MM.1S (cell line): ENCODE data around the gene NYAP1.
"Not testable (repeated sequence)": the region's sequence is repeated elsewhere in the genome, so short reads cannot be mapped to it uniquely, and the experiment has no call there.

Experiments used
- DNase-seq: peaks from one replicate; pipeline ENCODE4 v3.0.0-alpha.2; 2015
- H2AFZ ChIP-seq: fragments of 300-600 bp; sonication (generic); 2 replicates; pipeline ENCODE4 v1.6.0; 2016; ENCODE audit warnings: antibody characterized with exemption, low read length
- H3F3A ChIP-seq: fragments of 300-600 bp; sonication (generic); 2 replicates; pipeline ENCODE4 v1.6.1; 2016; ENCODE audit warnings: mild to moderate bottlenecking, antibody characterized with exemption, low read length, moderate library complexity, mixed read lengths; ENCODE audit not compliant: insufficient read depth
- H3K27ac ChIP-seq: fragments of 300-600 bp; sonication (generic); 2 replicates; pipeline ENCODE4 v1.5.1; 2016; ENCODE audit warnings: mild to moderate bottlenecking, low read length
- H3K27me3 ChIP-seq: fragments of 300-600 bp; sonication (generic); replicated peaks from 2 replicates; pipeline ENCODE4 v1.6.0; 2016; ENCODE audit warnings: low read length; ENCODE audit not compliant: insufficient read depth
- H3K36me3 ChIP-seq: fragments of 300-600 bp; sonication (generic); replicated peaks from 2 replicates; pipeline ENCODE4 v1.6.1; 2016; ENCODE audit warnings: mild to moderate bottlenecking, low read length, mixed read lengths; ENCODE audit not compliant: insufficient read depth
- H3K4me1 ChIP-seq: fragments of 300-600 bp; sonication (generic); 2 replicates; pipeline ENCODE4 v1.6.1; 2016; ENCODE audit warnings: low read length, mixed read lengths
- H3K4me2 ChIP-seq: fragments of 300-600 bp; sonication (generic); 2 replicates; pipeline ENCODE4 v1.6.0; 2016; ENCODE audit warnings: low read depth, low read length
- H3K4me3 ChIP-seq: fragments of 300-600 bp; sonication (generic); 2 replicates; pipeline ENCODE4 v1.5.1; 2016; ENCODE audit warnings: low read length, mixed read lengths
- H3K79me2 ChIP-seq: fragments of 300-600 bp; sonication (generic); 2 replicates; pipeline ENCODE4 v1.6.1; 2016; ENCODE audit warnings: mixed run types, low read length, mixed read lengths
- H3K9ac ChIP-seq: fragments of 300-600 bp; sonication (generic); 2 replicates; pipeline ENCODE4 v1.6.1; 2016; ENCODE audit warnings: low read length, mixed read lengths
- H3K9me2 ChIP-seq: fragments of 300-600 bp; sonication (generic); replicated peaks from 2 replicates; pipeline ENCODE4 v1.6.1; 2016; ENCODE audit warnings: mild to moderate bottlenecking, low read length, mixed read lengths; ENCODE audit not compliant: insufficient read depth
- H3K9me3 ChIP-seq: fragments of 300-600 bp; sonication (generic); replicated peaks from 2 replicates; pipeline ENCODE4 v1.6.1; 2016; ENCODE audit warnings: mild to moderate bottlenecking, low read length, mixed read lengths; ENCODE audit not compliant: insufficient read depth
- H4K20me1 ChIP-seq: fragments of 300-600 bp; sonication (generic); 2 replicates; pipeline ENCODE4 v1.6.1; 2016; ENCODE audit warnings: mild to moderate bottlenecking, low read length, moderate library complexity, mixed read lengths; ENCODE audit not compliant: insufficient read depth
- CTCF ChIP-seq: fragments of 300-600 bp; sonication (generic); IDR thresholded peaks from 2 replicates; pipeline ENCODE4 v1.5.1; 2016; ENCODE audit warnings: antibody characterized with exemption, low read length, mixed read lengths
- EZH2 ChIP-seq: fragments of 300-600 bp; sonication (generic); optimal IDR thresholded peaks from 2 replicates; pipeline ENCODE3; 2017; ENCODE audit warnings: low read depth, mild to moderate bottlenecking, antibody characterized with exemption, low read length, mixed read lengths
- EZH2phosphoT487 ChIP-seq: fragments of 300-600 bp; sonication (generic); IDR thresholded peaks from 2 replicates; pipeline ENCODE4 v1.6.1; 2018; ENCODE audit warnings: antibody characterized with exemption, low read length

NYAP1 gene

GRCh38 chr7:100538654-100539435 is 55.1 kb downstream of the NYAP1 start, which contains the start of gene AGFG2:
Gene AGFG2, plus strand, starts transcription at chr7:100539203. Its CDS starts 144 bp downstream, at chr7:100539347.
- H3K27ac ChIP-seq: peak within 1 kb of the TSS; percentile 46; the same call in 1 of the 2 replicates
- peaks cover 4% of the 10 kb centered on the region; the same call in 1 of the 2 replicates for H3K4me1 ChIP-seq
- H3K79me2 ChIP-seq: 0 out of 2 replicates have a peak, but pooled peaks cover 5% of the 10 kb centered on the region
- peak; percentile 100 for DNase-seq
- H3K9ac ChIP-seq: peak within 1 kb of the TSS; percentile 55
- peak within 1 kb of the TSS; percentile 95 for H2AFZ ChIP-seq
- H3K9me3 ChIP-seq: no peaks in the 10 kb centered on the region
- no peaks in the 10 kb centered on the region for H3K27me3 ChIP-seq
- H3K36me3 ChIP-seq: no peaks in the 10 kb centered on the region
- H4K20me1 ChIP-seq: no peaks in the 10 kb centered on the region
- H3F3A ChIP-seq: peaks cover 5% of the 10 kb centered on the region
- peak within 1 kb of the TSS; percentile 97 for H3K4me2 ChIP-seq
- no peaks in the 10 kb centered on the region for H3K9me2 ChIP-seq
- TF ChIP-seq EZH2phosphoT487: no peak
- TF ChIP-seq EZH2: no peak
- TF ChIP-seq CTCF: no peak
- peak within 1 kb of the TSS; percentile 80 for H3K4me3 ChIP-seq

GRCh38 chr7:100539436-100540006 is 55.8 kb downstream of the NYAP1 start:
- Histone ChIP-seq H3K9me2 (no peaks in the 10 kb centered on the region), H2AFZ (peak overlapping the region; percentile 84), H3K4me1 (peaks cover 4% of the 10 kb centered on the region; the same call in 1 of the 2 replicates)

DNA sequence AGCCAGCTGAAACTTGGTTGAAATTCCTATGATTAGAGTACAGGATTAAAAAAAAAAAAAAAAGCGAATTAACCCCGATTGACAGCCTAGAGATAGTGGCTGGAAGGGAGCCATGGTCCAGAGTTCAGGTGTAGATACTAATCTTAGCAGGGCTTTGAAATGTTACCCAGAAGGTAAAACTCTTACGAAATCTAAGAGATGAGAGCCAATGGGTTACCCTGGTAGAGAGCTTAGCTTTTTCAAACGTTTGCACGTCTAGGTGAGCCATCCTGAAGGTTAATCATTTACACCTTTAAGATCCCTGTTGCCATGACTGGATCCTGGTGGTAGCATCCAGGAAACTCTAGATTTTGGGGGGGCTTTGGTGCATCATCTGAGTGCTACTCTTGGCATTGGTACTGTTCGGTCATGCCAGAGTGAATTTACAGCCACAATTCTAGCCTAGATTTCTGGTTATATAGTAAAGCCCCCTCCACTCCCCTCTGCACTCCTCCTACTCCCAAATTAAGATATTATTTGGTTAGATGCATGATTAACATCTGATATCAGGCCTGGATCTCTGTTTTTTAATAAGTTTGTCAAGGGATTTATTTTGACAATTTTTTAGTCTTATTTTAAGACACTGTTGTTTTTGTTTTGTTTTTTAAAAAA is 56.5 kb downstream of the NYAP1 start:
- peak overlapping the region; percentile 80 for H3K4me2 ChIP-seq
- DNase-seq: no peak
- peaks cover 5% of the 10 kb centered on the region for H3F3A ChIP-seq
- H3K36me3 ChIP-seq: no peaks in the 10 kb centered on the region
- peak overlapping the region; percentile 77 for H3K4me3 ChIP-seq
- H3K9me2 ChIP-seq: no peaks in the 10 kb centered on the region
- TF ChIP-seq EZH2phosphoT487 (no peak), CTCF (no peak), EZH2 (no peak)
- no peaks in the 10 kb centered on the region for H3K27me3 ChIP-seq
- 0 out of 2 replicates have a peak, but pooled peaks cover 5% of the 10 kb centered on the region for H3K79me2 ChIP-seq
- H3K9ac ChIP-seq: peak overlapping the region; percentile 32; the same call in 1 of the 2 replicates
- no peak overlapping the region; the same call in 1 of the 2 replicates for H2AFZ ChIP-seq
- no peaks in the 10 kb centered on the region for H4K20me1 ChIP-seq
- H3K27ac ChIP-seq: no peak overlapping the region
- peaks cover 4% of the 10 kb centered on the region; the same call in 1 of the 2 replicates for H3K4me1 ChIP-seq
- H3K9me3 ChIP-seq: no peaks in the 10 kb centered on the region

More at GRCh38 chr7:100539436-100540006, 55.8 kb downstream of the NYAP1 start:
- Histone ChIP-seq H3K9me3 (no peaks in the 10 kb centered on the region), H3K36me3 (no peaks in the 10 kb centered on the region), H3F3A (peaks cover 5% of the 10 kb centered on the region), H3K27me3 (no peaks in the 10 kb centered on the region), H3K4me2 (peak overlapping the region; percentile 80), H4K20me1 (no peaks in the 10 kb centered on the region), H3K9ac (peak overlapping the region; percentile 55; the same call in 1 of the 2 replicates), H3K79me2 (0 out of 2 replicates have a peak, but pooled peaks cover 5% of the 10 kb centered on the region), H3K4me3 (peak overlapping the region; percentile 77), H3K27ac (no peak overlapping the region)
- no peak for TF ChIP-seq EZH2phosphoT487
- TF ChIP-seq CTCF: no peak
- TF ChIP-seq EZH2: no peak
- no peak for DNase-seq

DNA sequence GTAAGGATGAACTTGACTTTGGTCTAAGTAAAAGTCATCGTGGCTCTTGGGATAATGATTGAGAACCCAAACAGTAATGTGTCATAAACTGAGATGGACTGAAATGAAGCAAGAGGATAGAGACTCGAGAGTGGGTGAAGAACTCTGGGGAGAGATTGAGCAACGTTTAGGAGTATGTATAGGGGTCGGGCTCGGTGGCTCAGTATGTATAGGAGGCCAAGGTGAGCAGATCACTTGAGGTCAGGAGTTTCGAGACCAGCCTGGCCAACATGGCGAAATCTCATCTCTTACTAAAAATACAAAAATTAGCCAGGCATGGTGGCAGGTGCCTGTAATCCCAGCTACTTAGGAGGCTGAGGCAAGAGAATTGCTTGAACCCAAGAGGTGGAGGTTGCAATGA is 57.6 kb downstream of the NYAP1 start:
- H3K27ac ChIP-seq, H3F3A ChIP-seq, H3K27me3 ChIP-seq, H3K9me3 ChIP-seq, H3K4me3 ChIP-seq, H3K4me2 ChIP-seq, H2AFZ ChIP-seq, H3K9me2 ChIP-seq, H3K4me1 ChIP-seq, H3K36me3 ChIP-seq, H4K20me1 ChIP-seq, H3K79me2 ChIP-seq, H3K9ac ChIP-seq, DNase-seq: not testable (repeated sequence)
